K562 (cell line): ENCODE measurements around the gene RAB5A. TPM values are rescaled to one million over a fixed set of nuclear protein-coding genes. Genes with fewer than 3 reads are reported as not detected.

Experiments
- ATAC-seq: fragments of 200-7000 bp; cut with Tn5 transposase; 3 replicates; pipeline ENCODE4 v1.9.1; 2020; ENCODE audit warnings: moderate library complexity
- BruUV-seq: library from RNA; stranded (reverse); fragments of 400-500 nt; replicated peaks from 2 replicates; lab custom pipeline; 2021; lab: Mats Ljungman, UMichigan
- CTCF ChIA-PET: fragments of 300-600 bp; formaldehyde crosslinking; extraction: SDS; loops from one replicate; lab custom pipeline; 2021; ENCODE audit warnings: low intra/inter-chr PET ratio; lab: Yijun Ruan, JAX
- POLR2A ChIA-PET: fragments of 300-600, 350-650 bp; sonication (Branson Sonifier 250); formaldehyde crosslinking; extraction: SDS; loops from one replicate; lab custom pipeline; 2021; ENCODE audit warnings: antibody characterized with exemption, inconsistent platforms; lab: Yijun Ruan, JAX
- DNase-seq, 4 experiments: peaks; one replicate each; pipeline versions ENCODE4 v3.0.0 to v3.0.0-alpha.2; 2011 to 2018; ENCODE audit warnings: low spot score in 3 of 4, mixed read lengths in 3 of 4; ENCODE audit errors: extremely low read depth in 1 of 4
- FAIRE-seq: peaks from 2 replicates; lab custom pipeline; 2011; peaks lifted over from hg19 to GRCh38; lab: Jason Lieb, UNC
- H2AFZ ChIP-seq: 2 replicates; pipeline ENCODE4 v1.6.0; 2011; ENCODE audit warnings: low read depth, low read length, control low read depth, inconsistent platforms
- H3K27ac ChIP-seq: fragments of 200-600 bp; 3 replicates; pipeline ENCODE4 v1.8.0; 2011; ENCODE audit warnings: low read depth, mild to moderate bottlenecking, control low read depth, inconsistent platforms, low read length, moderate library complexity, mixed read lengths; ENCODE audit errors: extremely low read depth
- H3K27me3 ChIP-seq, 2 experiments: fragments of 300-600 bp in 1 of 2; 2 replicates in 1 of 2; 3 replicates in 1 of 2; pipeline versions ENCODE4 v1.6.0 to v1.8.0; 2011; ENCODE audit warnings: inconsistent platforms in 2 of 2, low read length in 2 of 2, mild to moderate bottlenecking in 1 of 2, mixed read lengths in 1 of 2, moderate library complexity in 1 of 2; ENCODE audit not compliant: control insufficient read depth in 2 of 2, insufficient read depth in 2 of 2
- H3K36me3 ChIP-seq: fragments of 300-600 bp; 3 replicates; pipeline ENCODE4 v1.8.0; 2011; ENCODE audit warnings: mild to moderate bottlenecking, low read length, inconsistent platforms; ENCODE audit not compliant: control insufficient read depth, insufficient read depth
- H3K4me1 ChIP-seq, 2 experiments: fragments of 200-600 bp in 1 of 2; replicated peaks in 1 of 2; 2 replicates in 1 of 2; 3 replicates in 1 of 2; pipeline versions ENCODE4 v1.5.1 to v1.8.0; 2011; ENCODE audit warnings: inconsistent platforms in 2 of 2, low read length in 2 of 2, mild to moderate bottlenecking in 1 of 2, mixed read lengths in 1 of 2, moderate library complexity in 1 of 2; ENCODE audit not compliant: control insufficient read depth in 2 of 2, insufficient read depth in 2 of 2
- H3K4me2 ChIP-seq: 2 replicates; pipeline ENCODE4 v1.6.1; 2011; ENCODE audit warnings: low read length, control low read depth, inconsistent platforms, mixed read lengths; ENCODE audit not compliant: insufficient read depth
- H3K4me3 ChIP-seq: fragments of 200-600 bp; sonication (generic), shearing (Covaris generic); 2 replicates; pipeline ENCODE4 v1.5.1; 2016; ENCODE audit warnings: control low read depth, inconsistent platforms
- H3K79me2 ChIP-seq: fragments of 200-600 bp; 3 replicates; pipeline ENCODE4 v1.8.0; 2011; ENCODE audit warnings: low read length, inconsistent platforms; ENCODE audit not compliant: control insufficient read depth, insufficient read depth
- H3K9ac ChIP-seq, 2 experiments: 2 replicates each; pipeline versions ENCODE4 v1.6.0 to v1.6.1; 2011; ENCODE audit warnings: low read depth in 2 of 2, low read length in 2 of 2, control low read depth in 1 of 2, inconsistent platforms in 1 of 2, mild to moderate bottlenecking in 1 of 2, mixed read lengths in 1 of 2; ENCODE audit not compliant: insufficient read depth in 1 of 2
- H3K9me1 ChIP-seq: one replicate; pipeline ENCODE4 v1.6.0; 2011; ENCODE audit warnings: inconsistent platforms, mild to moderate bottlenecking, low read length, moderate library complexity; ENCODE audit not compliant: control insufficient read depth, insufficient read depth
- H3K9me3 ChIP-seq: replicated peaks from 2 replicates; pipeline ENCODE4 v1.5.1; 2011; ENCODE audit warnings: low read depth, low read length, inconsistent platforms; ENCODE audit not compliant: control insufficient read depth, insufficient read depth
- H4K20me1 ChIP-seq: replicated peaks from 2 replicates; pipeline ENCODE4 v1.6.1; 2011; ENCODE audit warnings: low read length, inconsistent platforms, mixed read lengths; ENCODE audit not compliant: control insufficient read depth, insufficient read depth
- CBFB ChIP-seq: sonication (generic); formaldehyde crosslinking; IDR thresholded peaks from 2 replicates; pipeline ENCODE4 v1.4.0; 2020; ENCODE audit warnings: mild to moderate bottlenecking, missing genetic modification reagents
- CEBPB ChIP-seq: fragments of 450-650 bp; IDR thresholded peaks from 2 replicates; pipeline ENCODE4 v1.6.1; 2016; ENCODE audit warnings: missing genetic modification characterization, missing compliant biosample characterization
- CEBPG ChIP-seq, 3 experiments: fragments of 200-800 bp in 1 of 3; sonication (Bioruptor generic) in 1 of 3; sonication (generic) in 1 of 3; formaldehyde crosslinking in 1 of 3; IDR thresholded peaks in 2 of 3; conservative IDR thresholded peaks in 1 of 3; 2 replicates each; pipeline versions ENCODE4 v1.6.1 to v1.8.0; 2016 to 2022; ENCODE audit warnings: missing compliant biosample characterization in 2 of 3, missing genetic modification characterization in 2 of 3, mild to moderate bottlenecking in 1 of 3, missing genetic modification reagents in 1 of 3
- WGBS: fragments of 100-300 bp; shearing (Covaris generic); methylation state at CpG from one replicate; pipeline ENCODE4 v1.1.6; 2016; ENCODE audit warnings: low coverage, mixed read lengths; ENCODE audit not compliant: insufficient coverage; ENCODE audit errors: missing lambda C conversion rate; 5-methylcytosine and 5-hydroxymethylcytosine counted together
- in situ Hi-C: fragments of 300-500 bp; cut with MboI; formaldehyde crosslinking; loops from 4 replicates; pipeline ENCODE4 v1.15.0; 2018; ENCODE audit warnings: inconsistent platforms, mixed read lengths
- intact Hi-C: fragments of 100-400 bp; cut with micrococcal nuclease; formaldehyde crosslinking; loops from 2 replicates; pipeline ENCODE4 v1.14.2; 2022
- polyA plus RNA-seq, 8 experiments: library from polyadenylated mRNA; depleted of rRNA in 4 of 8; stranded (reverse) in 5 of 8; unstranded in 3 of 8; fragments of >200 nt; fragmentation: Nextera tagmentation in 2 of 8; fragmentation: Illumina TruSeq in 1 of 8; extraction: Ambion mirVana in 2 of 8; extraction: Trizol in 1 of 8; gene quantifications; 2 replicates each; pipeline versions ENCODE4 v1.2.1 to v1.2.3, GENCODE V29; 2011 to 2014; ENCODE audit warnings: inconsistent platforms in 1 of 8, missing spikeins in 1 of 8
- total RNA-seq, 7 experiments: library from RNA; depleted of rRNA in 6 of 7; stranded (reverse); fragments of >200 nt in 6 of 7; fragmentation: Illumina TruSeq in 2 of 7; extraction: Trizol in 2 of 7; gene quantifications; 2 replicates each; pipeline versions ENCODE4 v1.2.1 to v1.2.3, GENCODE V29; 2011 to 2021; ENCODE audit warnings: low replicate concordance in 1 of 7
- TF ChIP-seq, protein P1 (sequence below): conservative IDR thresholded peaks from 2 replicates; pipeline ENCODE4 v1.6.1; 2011; ENCODE audit warnings: low read depth, mild to moderate bottlenecking, low read length; ENCODE audit not compliant: control insufficient read depth
- TF ChIP-seq, protein P2 (sequence below), 2 experiments: fragments of 450-650 bp in 1 of 2; sonication (generic) in 1 of 2; formaldehyde crosslinking in 1 of 2; IDR thresholded peaks in 1 of 2; conservative IDR thresholded peaks in 1 of 2; 2 replicates each; pipeline versions ENCODE4 v1.6.1 to v1.8.1; 2016 to 2023; ENCODE audit warnings: mild to moderate bottlenecking in 2 of 2, moderate library complexity in 2 of 2, inconsistent platforms in 1 of 2, missing genetic modification reagents in 1 of 2

Gene RAB5A
- total and polyA plus RNA-seq, 9 of the 15 experiments (the other 6 are each of a cell fraction or from before 2014, with no cell fraction given): 28.3 to 64.2 (median 49.0) TPM

- H3K4me2 ChIP-seq: no peak overlapping the region
- H3K27me3 ChIP-seq: no peaks in the 10 kb centered on the region
- H3K27ac ChIP-seq: no peak overlapping the region
- H3K79me2 ChIP-seq: no peaks in the 10 kb centered on the region
- H2AFZ ChIP-seq: no peak overlapping the region
- peaks cover 5% of the 10 kb centered on the region; the same call in 1 of the 2 replicates for H3K9me3 ChIP-seq
- ATAC-seq: no peak
- ChIA-PET POLR2A (no interaction called here), CTCF (no interaction called here)
- no TSS peak for BruUV-seq
- H3K4me1 ChIP-seq: no peaks in the 10 kb centered on the region
- TF ChIP-seq CEBPG (CRISPR knock-in tag; IDR thresholded peaks at IDR 0.05) (no peak), CEBPG (tag; conservative IDR thresholded peaks at IDR 0.05 in 1 of 2, IDR thresholded peaks at IDR 0.05 in 1 of 2) (peak; percentile 76 to 81), CBFB (no peak), CEBPB (peak; percentile 56)
- TF ChIP-seq, protein P1, sequence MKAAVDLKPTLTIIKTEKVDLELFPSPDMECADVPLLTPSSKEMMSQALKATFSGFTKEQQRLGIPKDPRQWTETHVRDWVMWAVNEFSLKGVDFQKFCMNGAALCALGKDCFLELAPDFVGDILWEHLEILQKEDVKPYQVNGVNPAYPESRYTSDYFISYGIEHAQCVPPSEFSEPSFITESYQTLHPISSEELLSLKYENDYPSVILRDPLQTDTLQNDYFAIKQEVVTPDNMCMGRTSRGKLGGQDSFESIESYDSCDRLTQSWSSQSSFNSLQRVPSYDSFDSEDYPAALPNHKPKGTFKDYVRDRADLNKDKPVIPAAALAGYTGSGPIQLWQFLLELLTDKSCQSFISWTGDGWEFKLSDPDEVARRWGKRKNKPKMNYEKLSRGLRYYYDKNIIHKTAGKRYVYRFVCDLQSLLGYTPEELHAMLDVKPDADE: no peak
- TF ChIP-seq, protein P2, sequence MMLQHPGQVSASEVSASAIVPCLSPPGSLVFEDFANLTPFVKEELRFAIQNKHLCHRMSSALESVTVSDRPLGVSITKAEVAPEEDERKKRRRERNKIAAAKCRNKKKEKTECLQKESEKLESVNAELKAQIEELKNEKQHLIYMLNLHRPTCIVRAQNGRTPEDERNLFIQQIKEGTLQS (IDR thresholded peaks at IDR 0.05): peak; percentile 60
- TF ChIP-seq, protein P2 (CRISPR knock-in tag; conservative IDR thresholded peaks at IDR 0.05): no peak
- H3K9me1 ChIP-seq: no peaks in the 10 kb centered on the region
- no peaks in the 10 kb centered on the region for H4K20me1 ChIP-seq
- DNase-seq: no peak
- FAIRE-seq: no peak
- in situ Hi-C loops (no loop called here), intact Hi-C loops (no loop called here)
- H3K4me3 ChIP-seq: no peak overlapping the region
- H3K9ac ChIP-seq: no peak overlapping the region
- WGBS: 24% methylated on average over 1 of the region's 1 CpG
- no peaks in the 10 kb centered on the region for H3K36me3 ChIP-seq
These were observed 29.7 kb upstream of the RAB5A start for GRCh38 chr3:19917167-19917566.
